HEK293 (cell line): Measurements from ENCODE around the gene PGS1.

ENCODE experiments used
- CTCF ChIA-PET: fragments of 350-600 bp; formaldehyde crosslinking; extraction: SDS; loops from one replicate; lab custom pipeline; 2021; ENCODE audit warnings: antibody characterized with exemption; lab: Yijun Ruan, JAX
- POLR2A ChIA-PET: fragments of 300-600 bp; formaldehyde crosslinking; extraction: SDS; loops from one replicate; lab custom pipeline; 2020; ENCODE audit warnings: antibody characterized with exemption, inconsistent platforms; lab: Yijun Ruan, JAX
- H3K27ac ChIP-seq: fragments of 200-500 bp; sonication (Bioruptor generic); 2 replicates; pipeline ENCODE4 v1.5.1; 2014; ENCODE audit warnings: low read depth, low read length, control low read depth, inconsistent platforms; ENCODE audit errors: extremely low read depth
- H3K36me3 ChIP-seq, 2 experiments: fragments of 200-500 bp in 1 of 2; sonication (Bioruptor generic) in 1 of 2; 1 replicate in 1 of 2; 2 replicates in 1 of 2; pipeline ENCODE4 v1.5.1; 2014 to 2017; ENCODE audit warnings: inconsistent platforms in 2 of 2, low read length in 2 of 2; ENCODE audit not compliant: control insufficient read depth in 2 of 2, insufficient read depth in 1 of 2
- H3K4me1 ChIP-seq: fragments of 200-500 bp; sonication (Bioruptor generic); 2 replicates; pipeline ENCODE4 v1.5.1; 2014; ENCODE audit warnings: mild to moderate bottlenecking, low read length, inconsistent platforms; ENCODE audit not compliant: control insufficient read depth, insufficient read depth
- H3K4me3 ChIP-seq: 2 replicates; pipeline ENCODE4 v1.5.1; 2011; ENCODE audit warnings: low read depth, mild to moderate bottlenecking, control low read depth, low read length, moderate library complexity
- H3K9me3 ChIP-seq: fragments of 200-500 bp; sonication (Bioruptor generic); 2 replicates; pipeline ENCODE4 v1.5.1; 2014; ENCODE audit warnings: low read depth, low read length, inconsistent platforms; ENCODE audit not compliant: control insufficient read depth, insufficient read depth
- GLIS2 ChIP-seq: fragments of 450-650 bp; formaldehyde crosslinking; IDR thresholded peaks from 2 replicates; pipeline ENCODE4 v1.5.1; 2016; ENCODE audit warnings: missing biosample characterization, missing genetic modification characterization
- KLF1 ChIP-seq: fragments of 450-650 bp; formaldehyde crosslinking; IDR thresholded peaks from 2 replicates; pipeline ENCODE4 v1.5.1; 2016; ENCODE audit warnings: missing biosample characterization, missing genetic modification characterization
- KLF10 ChIP-seq: fragments of 450-650 bp; IDR thresholded peaks from 2 replicates; pipeline ENCODE4 v1.5.1; 2018; ENCODE audit warnings: missing biosample characterization, mild to moderate bottlenecking, missing genetic modification characterization
- KLF9 ChIP-seq: fragments of 450-650 bp; formaldehyde crosslinking; IDR thresholded peaks from 2 replicates; pipeline ENCODE4 v1.5.1; 2016; ENCODE audit warnings: missing biosample characterization, missing genetic modification characterization, low read depth
- MZF1 ChIP-seq: fragments of 450-650 bp; formaldehyde crosslinking; IDR thresholded peaks from 2 replicates; pipeline ENCODE4 v1.5.1; 2017; ENCODE audit warnings: missing biosample characterization, missing genetic modification characterization, borderline replicate concordance
- SP2 ChIP-seq: fragments of 450-650 bp; formaldehyde crosslinking; IDR thresholded peaks from 2 replicates; pipeline ENCODE4 v1.5.1; 2016; ENCODE audit warnings: missing biosample characterization, missing genetic modification characterization
- SP3 ChIP-seq: fragments of 450-650 bp; formaldehyde crosslinking; IDR thresholded peaks from 2 replicates; pipeline ENCODE4 v1.5.1; 2016; ENCODE audit warnings: missing biosample characterization, missing genetic modification characterization
- ZBTB20 ChIP-seq: fragments of 450-650 bp; formaldehyde crosslinking; IDR thresholded peaks from 2 replicates; pipeline ENCODE4 v1.5.1; 2016; ENCODE audit warnings: missing biosample characterization, missing genetic modification characterization
- ZBTB8A ChIP-seq: fragments of 450-650 bp; formaldehyde crosslinking; IDR thresholded peaks from 2 replicates; pipeline ENCODE4 v1.5.1; 2016; ENCODE audit warnings: missing biosample characterization, missing genetic modification characterization
- ZFHX2 ChIP-seq: fragments of 450-650 bp; formaldehyde crosslinking; conservative IDR thresholded peaks from 2 replicates; pipeline ENCODE4 v1.5.1; 2016; ENCODE audit warnings: missing biosample characterization, missing genetic modification characterization
- ZNF302 ChIP-seq: fragments of 450-650 bp; formaldehyde crosslinking; IDR thresholded peaks from 2 replicates; pipeline ENCODE4 v1.5.1; 2016; ENCODE audit warnings: missing biosample characterization, missing genetic modification characterization, low read depth
- ZNF311 ChIP-seq: fragments of 450-650 bp; formaldehyde crosslinking; IDR thresholded peaks from 2 replicates; pipeline ENCODE4 v1.5.1; 2017; ENCODE audit warnings: missing biosample characterization, missing genetic modification characterization, borderline replicate concordance
- ZNF48 ChIP-seq: fragments of 450-650 bp; formaldehyde crosslinking; IDR thresholded peaks from 2 replicates; pipeline ENCODE4 v1.5.1; 2016; ENCODE audit warnings: missing biosample characterization, missing genetic modification characterization
- ZNF501 ChIP-seq: fragments of 450-650 bp; formaldehyde crosslinking; IDR thresholded peaks from 2 replicates; pipeline ENCODE4 v1.5.1; 2016; ENCODE audit warnings: missing biosample characterization, missing genetic modification characterization
- ZNF621 ChIP-seq: fragments of 450-650 bp; formaldehyde crosslinking; IDR thresholded peaks from 2 replicates; pipeline ENCODE4 v1.5.1; 2017; ENCODE audit warnings: missing biosample characterization, missing genetic modification characterization
- TF ChIP-seq, protein P1 (sequence below): fragments of 450-650 bp; formaldehyde crosslinking; optimal IDR thresholded peaks from 2 replicates; pipeline ENCODE3; 2016; ENCODE audit warnings: missing biosample characterization, mild to moderate bottlenecking, missing genetic modification characterization
- TF ChIP-seq, protein P2 (sequence below): fragments of 450-650 bp; IDR thresholded peaks from 2 replicates; pipeline ENCODE4 v1.5.1; 2018; ENCODE audit warnings: missing biosample characterization, mild to moderate bottlenecking, missing genetic modification characterization
- TF ChIP-seq, protein P3 (sequence below): fragments of 450-650 bp; formaldehyde crosslinking; IDR thresholded peaks from 2 replicates; pipeline ENCODE4 v1.5.1; 2017; ENCODE audit warnings: missing biosample characterization, missing genetic modification characterization

PGS1 gene

DNA sequence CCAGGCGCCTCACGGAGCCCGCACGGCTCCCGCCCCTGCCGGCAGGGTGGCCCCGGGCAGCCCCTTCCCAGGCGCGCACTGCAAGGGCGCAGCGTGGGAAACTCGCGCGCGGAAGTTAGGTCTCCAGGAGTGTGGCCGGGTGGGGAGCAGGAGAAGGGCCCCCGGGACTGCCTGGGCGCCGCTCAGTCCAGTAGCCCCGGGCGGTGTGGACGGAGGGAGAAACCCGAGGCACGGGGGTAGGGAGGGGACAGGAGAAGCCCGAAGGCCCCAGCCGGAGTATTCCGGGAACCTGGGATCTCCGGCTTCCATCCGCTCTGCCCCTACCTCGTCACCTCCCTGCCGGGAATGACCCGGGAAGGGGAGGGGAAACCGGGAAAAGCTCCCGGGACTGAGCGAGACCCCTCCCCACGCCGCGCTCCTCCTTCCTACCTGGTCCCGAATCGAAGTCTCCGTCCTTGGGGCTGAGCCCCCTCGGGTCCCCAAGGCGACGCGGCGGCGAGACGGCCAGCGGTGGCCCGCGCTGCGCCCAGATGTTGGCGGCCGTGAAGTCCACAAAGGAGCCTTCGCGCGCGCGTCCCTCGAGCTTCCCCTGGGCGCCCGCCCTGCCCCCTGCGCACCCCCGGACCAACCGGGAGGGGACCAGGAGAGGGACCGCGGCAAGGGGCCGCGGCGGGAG lies 19.0 kb upstream of the PGS1 start (continued):
- TF ChIP-seq ZNF48 (tag by site-specific recombination) (no peak), GLIS2 (tag by site-specific recombination) (peak; percentile 52; the same call in 1 of the 2 replicates)

DNA sequence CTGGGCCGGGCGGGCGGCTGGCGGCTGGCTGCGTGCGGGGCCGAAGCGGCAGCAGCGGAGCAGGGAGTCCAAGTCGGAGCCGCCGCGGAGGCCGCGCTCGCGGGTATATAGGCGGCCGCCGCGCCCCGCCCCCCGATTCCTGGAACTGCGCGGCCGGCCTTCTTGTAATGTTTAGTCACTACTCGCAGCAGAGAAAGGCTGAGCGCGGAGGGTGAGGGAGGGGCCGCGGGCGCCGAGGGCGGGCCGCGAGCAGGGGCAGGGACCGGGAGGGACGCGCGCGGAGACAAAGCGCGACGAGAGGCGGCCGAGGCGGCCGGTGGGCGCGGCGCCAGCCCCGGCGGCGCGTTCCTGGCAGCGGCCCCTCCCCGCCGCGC lies 18.5 kb upstream of the PGS1 start, which contains the start of gene SOCS3:
TSS of gene SOCS3 (minus strand) at position 81 of the 374 bp plus-strand sequence. CDS start 982 bp downstream, outside the sequence.
- peaks cover 7% of the 10 kb centered on the region for H3K4me1 ChIP-seq
- POLR2A ChIA-PET, result interaction anchor here (0.6 to 1.7 kb wide), 6 partner anchors 16 to 106 kb away, joined by 3 to 12 read pairs (median 6); no protein-coding TSS in a partner anchor
- TF ChIP-seq, protein P1, sequence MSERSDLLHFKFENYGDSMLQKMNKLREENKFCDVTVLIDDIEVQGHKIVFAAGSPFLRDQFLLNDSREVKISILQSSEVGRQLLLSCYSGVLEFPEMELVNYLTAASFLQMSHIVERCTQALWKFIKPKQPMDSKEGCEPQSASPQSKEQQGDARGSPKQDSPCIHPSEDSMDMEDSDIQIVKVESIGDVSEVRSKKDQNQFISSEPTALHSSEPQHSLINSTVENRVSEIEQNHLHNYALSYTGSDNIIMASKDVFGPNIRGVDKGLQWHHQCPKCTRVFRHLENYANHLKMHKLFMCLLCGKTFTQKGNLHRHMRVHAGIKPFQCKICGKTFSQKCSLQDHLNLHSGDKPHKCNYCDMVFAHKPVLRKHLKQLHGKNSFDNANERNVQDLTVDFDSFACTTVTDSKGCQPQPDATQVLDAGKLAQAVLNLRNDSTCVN, result peak; percentile 56
- TF ChIP-seq ZNF302, result no peak
- TF ChIP-seq ZFHX2 (tag by site-specific recombination), result 0 out of 2 replicates have a peak, but pooled peaks have one; percentile 4
- TF ChIP-seq SP2, result peak; percentile 71
- no peak for TF ChIP-seq ZNF311 (tag by site-specific recombination)
- peak; percentile 55; the same call in 1 of the 2 replicates for TF ChIP-seq SP3 (tag by site-specific recombination)
- no peak for TF ChIP-seq MZF1 (tag by site-specific recombination)
- peak; percentile 69 for TF ChIP-seq ZBTB8A (tag by site-specific recombination)
- peak; percentile 49 for TF ChIP-seq KLF10 (tag by site-specific recombination)
- TF ChIP-seq KLF9 (tag by site-specific recombination), result peak; percentile 76; the same call in 1 of the 2 replicates
- TF ChIP-seq, protein P2, sequence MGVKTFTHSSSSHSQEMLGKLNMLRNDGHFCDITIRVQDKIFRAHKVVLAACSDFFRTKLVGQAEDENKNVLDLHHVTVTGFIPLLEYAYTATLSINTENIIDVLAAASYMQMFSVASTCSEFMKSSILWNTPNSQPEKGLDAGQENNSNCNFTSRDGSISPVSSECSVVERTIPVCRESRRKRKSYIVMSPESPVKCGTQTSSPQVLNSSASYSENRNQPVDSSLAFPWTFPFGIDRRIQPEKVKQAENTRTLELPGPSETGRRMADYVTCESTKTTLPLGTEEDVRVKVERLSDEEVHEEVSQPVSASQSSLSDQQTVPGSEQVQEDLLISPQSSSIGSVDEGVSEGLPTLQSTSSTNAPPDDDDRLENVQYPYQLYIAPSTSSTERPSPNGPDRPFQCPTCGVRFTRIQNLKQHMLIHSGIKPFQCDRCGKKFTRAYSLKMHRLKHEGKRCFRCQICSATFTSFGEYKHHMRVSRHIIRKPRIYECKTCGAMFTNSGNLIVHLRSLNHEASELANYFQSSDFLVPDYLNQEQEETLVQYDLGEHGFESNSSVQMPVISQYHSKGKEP (tag by site-specific recombination), result 0 out of 2 replicates have a peak, but pooled peaks have one; percentile 6
- no peak for TF ChIP-seq ZNF501 (tag by site-specific recombination)
- TF ChIP-seq ZBTB20 (tag by site-specific recombination), result 0 out of 2 replicates have a peak, but pooled peaks have one; percentile 11
- TF ChIP-seq KLF1 (tag by site-specific recombination), result peak; percentile 47
- no peak for TF ChIP-seq ZNF621 (tag by site-specific recombination)
- TF ChIP-seq, protein P3, sequence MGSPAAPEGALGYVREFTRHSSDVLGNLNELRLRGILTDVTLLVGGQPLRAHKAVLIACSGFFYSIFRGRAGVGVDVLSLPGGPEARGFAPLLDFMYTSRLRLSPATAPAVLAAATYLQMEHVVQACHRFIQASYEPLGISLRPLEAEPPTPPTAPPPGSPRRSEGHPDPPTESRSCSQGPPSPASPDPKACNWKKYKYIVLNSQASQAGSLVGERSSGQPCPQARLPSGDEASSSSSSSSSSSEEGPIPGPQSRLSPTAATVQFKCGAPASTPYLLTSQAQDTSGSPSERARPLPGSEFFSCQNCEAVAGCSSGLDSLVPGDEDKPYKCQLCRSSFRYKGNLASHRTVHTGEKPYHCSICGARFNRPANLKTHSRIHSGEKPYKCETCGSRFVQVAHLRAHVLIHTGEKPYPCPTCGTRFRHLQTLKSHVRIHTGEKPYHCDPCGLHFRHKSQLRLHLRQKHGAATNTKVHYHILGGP (tag by site-specific recombination), result peak; percentile 63; the same call in 1 of the 2 replicates
- TF ChIP-seq, all 188 proteins: peak for 11
- H3K36me3 ChIP-seq, result peaks cover 0 to 18% of the 10 kb centered on the region in 2 experiments; a peak in 1 of 3 replicates
- peak within 1 kb of the TSS; percentile 76 for H3K4me3 ChIP-seq
- CTCF ChIA-PET, result interaction anchor here (0.7 to 9.1 kb wide), 18 partner anchors 12 to 347 kb away, joined by 3 to 137 read pairs (median 6); partner anchors contain the start of gene PGS1
- H3K9me3 ChIP-seq, result no peaks in the 10 kb centered on the region
- peak within 1 kb of the TSS; percentile 67; the same call in 1 of the 2 replicates for H3K27ac ChIP-seq
